ENCODE results near the gene ATXN7.

Gene ATXN7

GRCh38 chr3:63964681-63965485, 101.2 kb downstream of the ATXN7 start:
- DNase-seq: no peak

DNA sequence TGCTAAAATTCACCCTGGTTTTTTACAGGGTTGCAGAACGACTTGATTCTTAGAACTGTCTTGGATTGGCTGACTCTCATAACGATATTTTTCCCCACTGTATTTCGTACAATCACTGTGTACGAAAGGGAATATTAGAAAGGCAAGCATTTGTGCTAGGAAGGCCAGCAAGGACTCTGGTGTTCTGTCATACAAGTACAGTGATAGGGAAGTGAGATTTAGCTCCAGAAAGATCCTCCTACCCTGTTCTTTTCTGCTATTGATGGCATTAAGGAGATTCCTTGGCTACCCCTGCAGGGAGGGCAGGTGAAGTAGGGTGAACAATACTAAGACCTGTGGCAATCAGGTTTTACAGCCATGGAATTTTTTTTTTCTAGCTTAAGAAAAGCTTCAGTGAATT, 102.3 kb downstream of the ATXN7 start:
- no peak for DNase-seq

- no peak for DNase-seq
Measured at GRCh38 chr3:63966871-63967270, 103.2 kb downstream of the ATXN7 start.

- no peak for DNase-seq
Measured at GRCh38 chr3:63967675-63968611, 104.3 kb downstream of the ATXN7 start.

DNA sequence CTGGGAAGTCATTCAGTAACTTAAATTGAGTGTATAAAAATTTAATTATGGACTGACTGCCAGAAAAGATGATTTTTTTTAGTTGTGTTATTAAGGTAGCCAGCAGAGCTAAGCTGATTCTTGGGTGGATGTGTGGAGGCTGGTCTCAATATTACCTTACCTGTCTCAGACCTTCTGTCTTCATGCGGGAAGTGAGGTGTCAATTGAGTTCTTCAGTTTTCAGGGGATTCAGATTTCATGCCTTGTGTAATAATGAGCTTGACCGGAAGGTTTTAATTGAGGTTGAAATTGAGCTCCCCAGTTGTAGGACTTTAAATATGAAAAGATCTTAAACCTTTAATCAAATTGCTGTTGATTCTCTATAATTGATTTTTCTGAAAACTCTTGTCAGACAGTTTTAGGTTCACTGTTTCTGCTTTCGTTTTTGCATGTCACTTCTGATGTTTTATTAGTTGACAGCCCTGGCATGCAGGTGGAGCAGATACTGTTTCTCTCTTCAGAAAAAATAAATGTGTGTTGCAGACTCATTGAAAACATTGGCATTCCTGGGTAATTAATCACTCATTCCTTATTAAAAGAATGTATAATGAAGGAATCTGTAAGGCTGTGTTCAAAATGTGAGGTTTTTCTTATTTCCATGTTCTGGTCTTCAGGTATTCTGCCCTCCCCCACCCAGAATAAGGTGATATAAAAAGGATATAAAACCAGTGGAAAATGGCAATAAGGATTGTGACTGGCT, 105.1 kb downstream of the ATXN7 start:
- DNase-seq: no peak

DNA sequence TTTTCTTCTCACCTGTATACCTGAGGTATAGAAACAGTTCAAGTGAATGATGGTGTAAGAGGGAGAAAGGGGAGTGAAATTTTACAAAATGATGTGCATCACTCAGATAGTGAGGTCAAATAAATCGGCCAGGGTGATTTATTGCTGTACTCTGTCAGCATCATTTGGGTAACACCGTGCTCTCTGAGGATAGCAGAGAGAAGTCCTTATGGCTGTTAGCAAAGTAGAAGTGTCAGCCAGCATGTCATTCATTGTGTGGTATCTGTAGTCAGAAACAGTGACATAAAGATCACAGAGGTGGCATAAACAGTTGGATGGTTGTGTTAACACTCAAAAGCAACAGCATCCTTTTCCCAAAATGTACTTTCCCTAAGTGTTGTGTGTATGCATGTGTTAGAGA, 106.2 kb downstream of the ATXN7 start:
- DNase-seq: no peak

DNA sequence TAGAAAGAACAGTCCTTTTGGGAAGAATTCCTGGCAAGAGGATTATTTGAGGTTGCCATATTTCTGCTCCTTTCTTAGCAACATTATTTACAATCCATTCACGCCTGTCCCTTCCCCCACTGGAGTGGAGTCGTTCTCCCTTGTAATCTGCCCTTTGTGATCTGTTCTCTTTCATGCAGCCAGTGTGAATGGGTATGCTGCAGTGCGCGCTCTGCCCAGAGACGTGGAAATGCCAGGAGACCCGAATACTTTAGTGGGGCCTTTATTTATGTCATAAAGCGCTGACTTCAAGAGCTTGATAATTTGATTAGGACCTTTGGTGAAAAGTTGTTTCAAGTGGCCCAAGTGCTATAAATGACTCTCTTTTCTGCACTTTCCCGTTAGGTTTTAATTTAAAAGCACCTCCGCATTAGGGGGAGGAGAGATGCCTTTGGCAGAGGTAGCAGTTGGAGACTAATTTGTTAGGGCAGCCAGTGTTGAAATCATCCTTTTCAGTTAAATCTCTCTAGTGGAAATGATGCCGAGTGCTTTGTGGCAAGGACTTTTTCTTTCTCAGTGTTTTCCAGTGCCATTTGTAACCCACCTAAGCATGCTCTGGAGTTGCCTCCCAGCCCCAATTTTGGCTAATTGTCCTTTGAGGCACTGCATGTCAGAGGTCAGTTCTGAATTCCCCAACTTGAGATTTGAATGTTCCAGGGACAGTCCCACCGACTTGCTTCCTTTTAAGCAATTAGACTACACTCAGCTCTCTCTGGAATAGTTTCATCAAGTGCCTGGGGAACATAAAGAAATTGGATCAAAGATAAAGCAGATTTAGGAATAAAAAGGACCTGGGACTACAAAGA, 107.2 kb downstream of the ATXN7 start:
- no peak for DNase-seq

DNA sequence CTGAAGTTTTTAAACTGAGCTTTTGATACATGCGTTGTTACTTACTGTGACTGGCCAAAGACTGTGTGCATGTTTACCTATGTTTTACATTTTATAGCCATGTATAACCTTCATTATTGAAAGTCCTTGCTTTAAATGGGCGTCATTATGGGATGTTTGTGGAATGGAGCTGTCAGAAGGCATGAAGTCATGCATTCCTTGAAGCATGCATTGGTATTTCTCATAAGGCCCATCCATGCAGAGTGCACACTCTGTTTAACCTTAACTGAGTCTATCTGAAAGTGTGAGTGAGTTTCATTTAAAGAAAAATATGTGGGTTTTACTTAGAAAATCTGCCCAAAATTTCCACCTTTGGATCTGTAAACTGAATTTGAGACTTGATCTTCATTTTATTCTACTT, 108.5 kb downstream of the ATXN7 start:
- DNase-seq: no peak

DNA sequence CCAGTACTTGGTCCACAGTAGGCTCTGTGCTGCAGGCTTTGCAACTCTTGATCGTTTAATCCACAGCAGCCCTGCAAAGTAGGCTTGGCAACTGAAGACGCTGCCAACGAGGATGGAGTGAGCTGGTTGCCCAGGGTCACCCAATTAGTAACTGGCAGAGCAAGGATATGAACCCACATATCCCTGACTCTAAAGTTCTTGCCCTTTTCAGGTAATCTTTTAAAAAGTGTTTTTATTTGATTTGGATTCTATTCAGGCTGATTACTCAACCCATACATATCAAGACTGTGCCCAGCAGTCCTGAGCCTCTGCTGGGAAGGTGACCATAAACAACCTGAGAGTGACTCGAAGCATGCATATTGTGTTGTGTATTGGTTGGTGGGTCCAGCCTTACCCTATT, 109.3 kb downstream of the ATXN7 start:
- no peak for DNase-seq

- no peak for DNase-seq
Measured at GRCh38 chr3:63973406-63973805, 109.7 kb downstream of the ATXN7 start.

DNA sequence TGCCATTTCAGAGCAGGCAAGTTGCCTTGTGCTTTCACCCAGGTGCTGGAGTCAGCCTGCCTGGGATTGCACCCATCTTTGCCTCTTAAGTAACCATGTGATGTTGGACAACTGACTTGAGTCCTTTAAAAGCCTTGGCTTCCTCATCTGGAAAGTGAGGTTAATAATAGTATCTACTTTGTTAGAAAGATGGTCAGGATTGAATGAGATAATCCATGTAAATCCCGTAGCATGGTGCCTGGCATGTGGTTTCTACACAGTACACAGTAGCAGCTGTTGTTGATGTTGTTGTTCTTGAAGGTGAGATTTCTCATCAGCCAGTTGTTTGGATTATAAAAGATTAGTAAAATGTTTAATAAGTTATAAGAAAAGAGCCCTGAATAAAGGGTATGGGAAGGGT, 110.8 kb downstream of the ATXN7 start:
- no peak for DNase-seq

- DNase-seq: no peak
Measured at GRCh38 chr3:63975723-63976122, 112.1 kb downstream of the ATXN7 start.

GRCh38 chr3:63976161-63976871, 112.6 kb downstream of the ATXN7 start:
- DNase-seq: no peak

DNA sequence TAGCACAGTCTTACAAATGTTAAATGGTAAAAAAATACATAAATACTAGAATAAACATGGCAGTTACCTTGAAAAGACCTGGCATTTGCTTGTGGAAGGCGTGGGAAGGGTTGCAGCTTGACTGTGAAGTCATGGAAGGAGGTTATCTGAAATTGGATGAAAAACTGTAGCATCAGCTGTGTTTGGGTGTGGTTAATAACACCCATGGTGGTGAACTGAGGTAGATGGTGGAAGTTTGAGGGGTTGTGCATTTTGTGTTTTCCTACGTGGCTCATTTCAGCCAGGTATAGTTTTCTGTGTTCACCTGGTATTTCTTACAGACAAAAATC, 113.2 kb downstream of the ATXN7 start:
- no peak for DNase-seq

GRCh38 chr3:63977893-63978292, 114.2 kb downstream of the ATXN7 start:
- DNase-seq: no peak

- DNase-seq: no peak
Measured at GRCh38 chr3:63979093-63979885, 115.6 kb downstream of the ATXN7 start.

- no peak for DNase-seq
Measured at GRCh38 chr3:63980019-63980418, 116.4 kb downstream of the ATXN7 start.

- no peak for DNase-seq
Measured at GRCh38 chr3:63980830-63981498, 117.3 kb downstream of the ATXN7 start.

- DNase-seq: no peak
Measured at GRCh38 chr3:63981980-63982379, 118.3 kb downstream of the ATXN7 start.

DNA sequence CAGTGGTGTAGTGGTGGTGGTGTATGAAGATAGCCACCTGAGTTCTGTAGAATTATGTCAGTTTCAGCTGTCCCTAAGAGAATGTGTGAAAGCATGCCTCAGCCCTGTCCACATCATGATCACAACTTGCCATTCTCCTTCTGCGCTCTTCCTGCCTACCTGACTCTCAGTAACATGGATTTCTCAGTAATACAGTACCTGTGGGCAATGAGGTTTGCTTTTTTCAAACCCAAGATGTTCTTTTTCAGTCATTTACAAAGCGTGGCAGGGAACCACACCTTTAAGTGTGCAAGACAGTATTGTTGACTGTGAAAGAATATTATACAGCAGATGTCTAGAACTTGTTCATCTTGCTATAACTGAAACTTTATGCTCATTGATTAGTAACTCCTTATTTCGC, 120.7 kb downstream of the ATXN7 start:
- no peak for DNase-seq
